GM18498 (cell line): ENCODE data around the gene KIAA0586.
"Not testable (repeated sequence)": the region's sequence is repeated elsewhere in the genome, so short reads cannot be mapped to it uniquely, and the experiment has no call there.

Experiments
- ATAC-seq: cut with Tn5 transposase; IDR thresholded peaks from one replicate; pipeline ENCODE4 v1.9.1; 2021; ENCODE audit warnings: mild to moderate bottlenecking, moderate library complexity; ENCODE audit not compliant: unreplicated experiment

Gene KIAA0586

DNA sequence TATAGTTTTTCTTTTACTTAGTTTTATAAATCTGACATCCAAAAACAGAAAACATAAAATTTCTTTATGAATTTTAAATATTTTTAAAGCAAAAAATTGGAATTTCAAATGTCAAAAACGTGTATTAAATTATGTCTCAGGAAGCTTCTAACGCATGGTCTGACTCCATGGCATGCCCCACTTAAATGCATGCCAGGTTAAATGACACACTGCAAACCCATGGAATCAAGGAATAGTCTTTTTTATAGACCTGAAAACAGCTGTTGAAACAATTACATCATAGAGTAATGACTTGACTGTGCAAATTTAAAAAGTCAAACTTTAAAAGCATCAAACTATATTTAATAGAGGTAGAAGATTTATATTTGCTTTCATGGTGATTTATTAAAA is 114.1 kb downstream of the KIAA0586 start:
- ATAC-seq, result no peak

DNA sequence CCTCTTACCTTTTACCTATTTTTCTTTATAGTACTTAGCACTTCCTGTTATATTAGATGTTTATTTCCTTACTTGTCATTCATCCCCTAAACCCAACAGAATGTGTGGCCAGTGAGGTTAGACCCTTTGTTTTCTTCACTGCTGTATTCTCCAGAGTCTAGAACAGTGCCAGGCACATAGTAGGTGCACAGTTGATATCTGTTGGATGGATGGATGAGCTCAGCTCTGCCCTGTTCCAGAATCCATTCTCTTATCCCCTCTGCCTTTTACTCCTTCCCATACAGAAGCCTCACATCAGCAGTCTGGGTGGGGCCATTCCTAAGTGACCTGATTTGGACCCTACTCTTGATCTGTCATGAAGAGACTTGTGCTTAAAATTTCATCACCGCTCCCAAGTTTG is 115.7 kb downstream of the KIAA0586 start:
- ATAC-seq, result no peak

DNA sequence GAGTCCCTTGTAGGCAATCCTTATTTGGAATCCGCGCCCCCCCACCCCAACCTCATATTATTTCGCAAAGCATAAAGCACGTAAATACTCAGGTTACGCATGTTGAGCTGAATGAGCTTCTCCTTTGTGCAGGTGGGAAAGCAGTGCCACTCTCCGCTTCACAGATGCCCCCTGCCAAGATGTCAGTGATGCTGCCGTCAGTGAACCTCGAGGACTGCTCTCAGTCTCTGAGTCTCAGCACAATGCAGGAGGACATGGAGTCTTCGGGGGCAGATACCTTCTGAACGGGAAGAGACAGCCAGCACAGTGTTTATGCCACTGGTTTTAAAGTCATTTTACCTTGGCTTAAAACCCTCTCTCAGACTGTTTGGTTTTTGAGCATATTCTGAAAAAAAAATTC is 120.1 kb downstream of the KIAA0586 start:
- ATAC-seq, result no peak

DNA sequence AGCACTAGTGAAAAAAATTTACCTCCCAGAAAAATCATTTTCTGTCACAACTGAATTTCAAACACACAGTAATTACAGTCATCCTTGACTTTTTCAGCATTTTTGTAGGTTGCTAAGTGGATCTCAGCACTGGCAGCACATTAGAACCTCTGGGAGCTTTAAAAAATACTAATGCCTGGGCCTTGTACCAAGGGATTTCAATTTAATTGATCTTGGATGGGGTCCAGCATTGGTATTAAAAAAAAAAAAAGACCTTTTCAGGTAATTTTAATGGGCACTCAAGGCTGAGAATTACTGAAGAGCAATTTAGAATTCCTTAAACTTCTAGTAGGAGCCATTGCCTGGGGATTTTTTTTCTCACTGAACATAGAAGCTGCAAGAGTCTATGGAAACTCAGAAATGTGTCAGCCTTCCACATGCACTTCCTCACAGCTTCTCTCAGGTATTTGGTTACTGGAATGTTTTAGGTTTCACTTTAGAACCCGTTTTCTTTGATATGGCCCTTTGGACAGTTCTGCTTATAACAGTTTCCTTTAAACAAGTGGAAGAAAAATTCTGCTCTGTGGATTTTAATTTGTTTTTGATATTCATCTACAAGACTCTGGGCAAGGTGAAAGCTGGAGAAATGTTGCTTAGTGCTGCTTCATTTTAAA is 121.7 kb downstream of the KIAA0586 start:
- no peak for ATAC-seq

DNA sequence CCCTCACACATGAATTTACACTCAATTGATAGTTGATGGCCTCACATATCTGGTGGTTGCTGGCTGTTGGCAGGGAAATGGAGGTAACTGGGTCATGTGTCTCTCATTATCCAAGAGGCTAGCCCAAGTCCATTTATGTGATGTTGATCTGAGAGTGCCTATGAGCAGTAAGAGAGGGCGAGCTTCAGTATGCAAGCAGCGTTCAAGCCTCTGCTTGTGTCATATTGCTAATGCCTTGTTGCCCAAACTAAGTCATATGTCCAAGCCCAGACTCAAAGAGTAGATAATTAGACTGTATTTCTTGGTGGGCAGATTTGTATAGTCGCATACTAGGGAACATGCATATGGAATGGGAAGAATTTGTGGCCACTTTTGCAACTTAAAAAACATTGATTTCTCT is 126.4 kb downstream of the KIAA0586 start:
- no peak for ATAC-seq

DNA sequence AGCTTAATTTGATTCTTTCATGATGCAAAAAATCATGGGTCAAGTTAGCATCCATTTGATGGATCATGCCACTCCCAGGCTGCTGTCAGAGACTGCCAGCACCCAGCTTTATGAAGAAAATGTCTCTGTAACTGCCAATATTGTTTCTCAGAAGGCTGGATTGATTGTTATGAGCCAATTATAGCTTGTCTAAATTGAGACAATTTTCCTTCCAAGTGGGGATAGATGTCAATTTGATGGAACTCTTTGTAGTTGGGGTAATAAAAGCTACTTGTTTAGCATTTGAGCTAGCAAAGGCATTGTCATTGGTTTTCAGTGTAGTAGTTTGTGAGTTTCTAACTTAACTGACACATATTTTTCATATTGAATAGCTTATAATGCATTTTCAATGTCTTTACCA is 128.1 kb downstream of the KIAA0586 start:
- ATAC-seq, result no peak

DNA sequence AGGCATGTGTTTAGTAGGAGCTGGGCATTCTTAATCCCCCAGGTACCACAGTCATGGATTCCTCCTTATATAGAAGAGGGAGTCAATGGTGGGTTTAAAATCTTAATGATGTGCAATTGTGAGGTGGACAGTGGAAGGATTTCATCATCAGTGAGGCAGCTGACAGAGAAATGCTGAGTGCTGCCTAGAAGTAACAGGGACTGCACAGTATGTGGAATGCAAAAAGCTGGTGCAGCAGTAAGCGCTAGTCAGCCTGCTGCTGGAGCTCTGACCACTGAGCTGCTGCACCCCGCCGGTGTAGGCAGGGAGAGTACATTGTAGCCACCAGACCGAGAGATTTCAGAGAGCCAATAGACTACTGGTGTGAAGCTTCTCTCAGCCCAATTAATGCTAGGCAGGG is 129.7 kb downstream of the KIAA0586 start:
- no peak for ATAC-seq

DNA sequence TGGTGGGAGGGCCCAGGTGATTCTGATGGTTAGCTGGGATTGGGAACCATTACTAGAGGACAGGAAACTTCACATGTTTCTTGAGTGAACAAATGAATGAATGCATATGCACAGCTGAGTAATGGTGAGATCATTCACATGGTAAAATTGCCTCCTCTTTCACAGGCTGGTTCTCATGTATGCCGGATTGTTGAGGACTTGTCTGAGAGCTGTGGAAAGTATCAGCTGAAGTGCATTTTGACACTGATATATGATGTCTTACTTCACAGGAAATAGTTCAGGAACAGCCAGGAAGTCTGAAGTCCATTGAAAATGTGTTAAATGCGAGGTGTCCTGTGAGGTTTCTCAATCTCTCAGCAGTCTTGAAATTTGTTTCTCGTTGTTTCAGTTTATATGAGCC is 132.7 kb downstream of the KIAA0586 start:
- no peak for ATAC-seq

DNA sequence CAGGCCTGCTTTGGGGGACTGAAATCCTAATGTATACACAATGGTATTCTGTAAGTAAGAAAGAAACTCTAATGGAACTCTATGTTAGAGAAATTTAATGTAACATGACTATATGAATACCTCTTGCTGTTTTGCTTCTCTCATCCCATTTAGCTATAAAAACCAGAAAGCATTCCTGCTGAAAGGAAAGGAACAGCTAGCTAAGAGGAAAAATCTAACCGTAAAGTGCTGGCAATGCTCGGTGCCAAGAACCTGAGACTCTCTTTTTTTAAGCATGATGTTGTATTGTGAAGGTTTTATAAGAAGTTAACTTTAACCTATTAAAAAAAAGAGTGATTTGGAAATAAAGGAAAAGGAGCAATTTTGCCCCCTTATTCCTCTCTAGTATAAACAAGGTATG is 134.6 kb downstream of the KIAA0586 start:
- ATAC-seq, result no peak

DNA sequence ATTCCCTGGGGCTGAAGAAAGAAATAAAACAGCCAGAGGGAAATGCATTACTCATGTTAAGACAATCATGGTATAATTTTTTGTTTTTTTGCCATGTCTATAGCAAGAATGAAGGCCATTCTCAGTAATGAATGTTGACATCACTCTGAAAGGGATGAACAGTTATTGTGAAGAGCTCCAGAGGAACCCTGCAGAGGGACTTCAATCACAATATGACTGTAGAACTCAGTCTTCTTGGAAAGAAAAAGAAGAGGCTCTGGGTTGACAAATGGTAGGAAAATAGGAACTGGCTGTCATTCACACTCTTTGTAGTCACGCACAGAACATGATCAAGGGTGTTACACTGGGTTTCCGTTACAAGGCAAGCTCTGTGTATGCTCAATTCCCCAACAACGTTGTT is 136.5 kb downstream of the KIAA0586 start:
- ATAC-seq, result no peak

DNA sequence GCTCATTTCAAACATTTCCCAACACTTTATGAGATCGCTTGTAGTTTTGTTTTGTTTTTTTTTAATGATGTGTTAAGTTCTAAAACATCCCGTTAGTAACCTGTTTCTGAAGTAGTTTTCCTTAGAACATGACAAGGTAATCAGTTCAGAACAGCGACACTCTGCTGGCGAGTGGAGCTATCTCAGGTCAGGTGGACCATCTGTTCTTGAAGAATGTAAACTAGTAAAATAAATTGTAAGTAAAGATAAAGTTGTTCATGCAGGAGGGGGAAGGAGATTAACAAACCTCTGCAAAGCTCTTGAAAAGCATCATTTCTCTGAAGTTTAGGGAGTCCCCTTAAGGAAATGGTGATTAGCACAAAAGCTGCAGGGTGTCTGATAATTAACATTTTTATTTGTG is 138.3 kb downstream of the KIAA0586 start:
- ATAC-seq, result no peak

DNA sequence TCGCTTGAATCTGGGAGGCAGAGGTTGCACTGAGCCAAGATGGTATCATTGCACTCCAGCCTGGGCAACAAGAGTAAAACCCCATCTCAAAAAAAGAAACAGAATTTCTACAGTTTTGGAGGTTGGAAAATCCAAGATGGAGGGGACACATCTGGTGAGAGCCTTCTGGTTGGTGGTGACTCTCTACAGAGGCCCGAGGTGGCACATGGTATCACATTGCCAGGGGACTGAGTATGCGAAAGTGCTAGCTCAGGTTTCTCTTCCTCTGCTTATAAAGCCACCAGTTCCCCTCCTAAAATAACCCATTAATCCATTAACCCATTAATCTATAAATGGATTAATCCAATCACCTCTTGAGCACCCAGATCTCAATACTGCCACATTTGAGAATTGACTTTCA is 139.5 kb downstream of the KIAA0586 start:
- ATAC-seq, result no peak

DNA sequence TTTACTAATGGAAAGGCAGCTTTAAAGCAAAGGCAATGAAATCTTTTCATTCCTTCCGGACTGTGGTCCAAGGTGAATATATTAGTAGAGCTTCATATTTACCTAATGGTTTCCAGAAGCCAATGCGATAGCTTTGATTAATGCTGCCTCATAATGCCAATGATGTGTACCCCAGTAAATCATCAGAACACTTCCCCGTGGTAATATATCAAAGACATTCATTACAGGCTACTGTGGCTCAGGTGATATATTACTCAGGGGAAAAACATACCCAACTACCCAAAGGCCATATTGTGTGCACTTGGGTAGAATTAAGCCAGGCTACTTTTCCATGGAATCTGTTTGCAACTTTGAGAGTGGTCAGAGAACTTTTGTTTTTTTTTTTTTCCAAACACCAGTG is 140.8 kb downstream of the KIAA0586 start:
- no peak for ATAC-seq

DNA sequence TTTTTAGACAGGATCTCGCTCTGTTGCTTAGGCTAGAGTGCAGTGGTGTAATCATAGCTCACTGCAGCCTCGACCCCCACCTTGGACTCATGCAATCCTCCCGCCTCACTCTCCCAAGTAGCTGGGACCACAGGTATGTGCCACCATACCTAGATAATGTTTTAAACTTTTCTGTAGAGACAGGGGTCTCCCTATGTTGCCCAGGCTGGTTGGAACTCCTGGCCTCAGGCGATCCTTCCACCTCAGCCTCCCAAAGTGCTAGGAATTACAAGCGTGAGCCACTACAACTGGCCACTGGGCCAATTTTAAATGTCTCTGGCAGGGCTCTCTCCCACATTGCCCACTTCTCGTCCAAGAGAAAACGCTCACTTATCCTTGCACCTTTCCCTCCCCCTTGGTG is 143.7 kb downstream of the KIAA0586 start:
- ATAC-seq, result no peak

DNA sequence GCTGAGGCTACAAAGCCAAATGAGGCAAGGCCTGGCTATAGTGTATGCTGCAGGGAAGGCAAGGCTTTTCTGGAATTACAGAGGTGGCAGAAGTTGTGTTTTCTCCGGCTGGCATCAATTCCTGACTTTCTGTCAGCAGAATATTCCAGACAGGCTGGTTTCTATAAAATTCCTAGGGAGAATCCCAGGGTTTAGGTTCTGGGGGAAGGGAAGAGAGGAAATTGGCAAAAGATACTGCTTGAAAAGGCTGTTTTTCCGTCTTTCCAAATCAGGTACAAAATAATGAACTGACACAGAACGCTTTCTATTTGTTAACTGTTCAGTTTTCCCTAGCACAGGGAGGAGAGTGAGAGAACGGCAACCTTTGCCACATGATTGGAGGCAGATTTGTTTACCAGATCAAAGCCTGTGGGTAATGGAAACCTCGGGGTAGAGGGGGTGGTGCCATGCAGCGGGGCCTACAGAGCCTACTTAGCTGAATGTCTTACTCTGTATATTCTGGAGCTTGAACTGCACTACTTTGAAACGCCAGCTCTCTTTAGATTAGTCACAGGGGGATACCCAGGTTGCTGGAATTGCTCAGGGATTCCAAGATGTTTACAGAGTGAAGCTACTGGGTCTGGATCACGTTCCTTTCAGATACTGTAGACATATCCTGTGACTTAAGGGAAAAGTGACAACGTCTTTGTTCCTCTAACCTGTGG is 144.4 kb downstream of the KIAA0586 start:
- ATAC-seq, result no peak

DNA sequence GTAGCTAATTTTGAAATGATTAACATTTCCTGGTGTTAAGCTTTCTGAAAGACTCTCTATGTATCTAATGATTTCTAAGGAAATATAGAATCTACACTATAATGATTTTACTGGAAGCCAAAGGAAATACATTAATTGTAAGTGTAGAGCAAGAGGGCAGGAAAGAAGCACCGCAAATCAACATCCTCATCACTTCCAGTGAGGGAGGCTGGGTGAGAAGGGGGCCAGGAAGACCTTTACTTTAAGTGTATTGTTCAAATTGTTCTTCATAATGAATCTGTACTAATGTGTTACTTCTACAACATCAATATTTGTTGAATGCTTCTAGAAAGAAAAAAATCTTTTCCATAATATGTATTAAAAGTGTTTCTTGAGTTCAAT is 144.9 kb downstream of the KIAA0586 start:
- no peak for ATAC-seq

DNA sequence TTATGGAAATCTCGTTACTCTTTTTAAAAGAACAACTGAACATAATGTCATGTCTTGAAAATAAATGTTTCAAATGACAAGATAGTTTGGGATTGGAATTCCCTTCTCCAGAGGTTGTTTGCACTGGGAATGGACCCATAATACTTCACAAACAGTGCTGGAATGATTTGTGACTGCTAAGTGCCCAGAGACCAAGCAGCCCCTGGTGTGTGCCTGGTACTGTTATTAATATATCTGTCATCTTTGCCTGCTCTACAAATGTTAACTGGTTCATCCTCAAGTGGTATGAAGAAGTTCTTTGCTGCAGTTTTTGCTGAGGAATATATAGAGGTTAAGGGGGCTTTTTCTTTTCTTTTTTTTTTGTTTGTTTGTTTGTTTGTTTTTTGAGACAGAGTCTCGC is 145.3 kb downstream of the KIAA0586 start:
- no peak for ATAC-seq

DNA sequence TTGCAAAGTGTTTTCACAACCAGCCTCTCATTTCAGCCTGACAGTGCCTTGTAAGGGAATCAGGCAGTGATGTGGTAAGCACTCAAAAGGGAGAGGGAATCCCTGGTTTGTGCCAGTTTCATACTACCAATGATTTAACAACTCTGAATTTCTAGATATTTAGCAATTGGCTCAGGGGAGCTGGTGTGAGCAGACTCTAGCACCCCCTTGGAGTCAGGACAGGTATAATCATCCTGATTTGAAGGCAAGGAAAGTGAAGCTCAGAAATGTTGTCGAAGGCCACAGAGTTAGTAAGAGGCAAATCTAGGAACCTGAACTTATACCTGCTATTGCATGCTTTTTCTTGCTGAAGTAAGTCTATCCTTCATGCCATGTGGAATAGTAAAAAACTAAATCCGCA is 147.1 kb downstream of the KIAA0586 start:
- no peak for ATAC-seq

DNA sequence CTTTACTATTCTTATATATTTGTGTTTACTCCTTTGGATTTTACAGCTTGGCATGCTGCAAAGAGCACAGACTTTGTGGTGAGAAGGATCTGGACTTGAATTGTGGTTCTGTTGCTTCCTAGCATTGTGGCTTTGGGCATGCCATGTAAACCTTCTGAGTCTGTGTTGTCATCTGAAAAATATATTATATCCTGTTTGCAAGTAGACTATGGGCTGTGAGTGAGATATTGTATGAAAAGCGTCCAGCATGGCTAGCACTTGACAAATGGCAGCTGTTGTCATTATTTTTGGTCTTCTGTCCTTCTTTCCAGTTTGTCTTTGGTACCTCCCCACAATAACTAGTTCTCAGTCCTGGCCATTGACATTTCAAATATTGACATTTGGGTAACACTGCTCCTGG is 148.4 kb downstream of the KIAA0586 start:
- ATAC-seq, result no peak

DNA sequence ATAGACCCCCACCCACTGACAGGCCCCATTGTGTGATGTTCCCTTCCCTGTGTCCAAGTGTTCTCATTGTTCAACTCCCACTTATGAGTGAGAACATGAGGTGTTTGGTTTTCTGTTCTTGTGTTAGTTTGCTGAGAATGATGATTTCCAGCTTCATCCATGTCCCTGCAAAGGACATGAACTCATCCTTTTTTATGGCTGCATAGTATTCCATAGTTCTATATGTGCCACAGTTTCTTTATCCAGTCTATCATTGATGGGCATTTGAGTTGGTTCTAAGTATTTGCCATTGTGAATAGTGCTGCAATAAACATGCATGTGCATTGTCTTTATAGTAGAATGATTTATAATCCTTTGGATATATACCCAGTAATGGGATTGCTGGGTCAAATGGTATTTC is 152.5 kb downstream of the KIAA0586 start:
- ATAC-seq, result not testable (repeated sequence)

DNA sequence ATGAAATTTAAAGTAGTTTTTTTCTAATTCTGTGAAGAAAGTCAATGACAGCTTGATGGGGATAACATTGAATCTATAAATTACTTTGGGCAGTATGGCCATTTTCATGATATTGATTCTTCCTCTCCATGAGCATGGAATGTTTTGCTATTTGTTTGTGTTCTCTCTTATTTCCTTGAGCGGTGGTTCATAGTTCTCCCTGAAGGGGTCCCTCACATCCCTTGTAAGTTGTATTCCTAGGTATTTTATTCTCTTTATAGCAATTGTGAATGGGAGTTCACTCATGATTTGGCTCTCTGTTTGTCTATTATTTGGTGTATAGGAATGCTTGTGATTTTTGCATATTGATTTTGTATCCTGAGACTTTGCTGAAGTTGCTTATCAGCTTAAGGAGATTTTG is 153.9 kb downstream of the KIAA0586 start:
- ATAC-seq, result not testable (repeated sequence)

DNA sequence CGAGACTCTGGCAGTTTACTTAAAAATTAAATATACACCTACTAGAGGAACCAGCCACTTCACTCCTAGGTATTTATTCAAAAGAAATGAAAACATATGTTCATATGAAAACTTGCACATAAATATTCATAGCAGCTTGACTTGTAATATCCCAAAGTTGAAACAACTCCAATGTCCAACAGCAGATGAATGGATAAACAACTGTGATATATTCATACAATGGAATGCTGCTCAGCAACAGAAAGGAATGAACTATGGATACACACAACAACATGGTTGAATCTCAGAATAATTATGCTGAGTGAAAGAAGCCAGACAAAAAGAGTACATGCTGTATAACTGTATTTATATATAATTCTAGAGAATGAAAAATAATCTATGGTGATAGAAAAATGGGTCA is 156.9 kb downstream of the KIAA0586 start:
- no peak for ATAC-seq

DNA sequence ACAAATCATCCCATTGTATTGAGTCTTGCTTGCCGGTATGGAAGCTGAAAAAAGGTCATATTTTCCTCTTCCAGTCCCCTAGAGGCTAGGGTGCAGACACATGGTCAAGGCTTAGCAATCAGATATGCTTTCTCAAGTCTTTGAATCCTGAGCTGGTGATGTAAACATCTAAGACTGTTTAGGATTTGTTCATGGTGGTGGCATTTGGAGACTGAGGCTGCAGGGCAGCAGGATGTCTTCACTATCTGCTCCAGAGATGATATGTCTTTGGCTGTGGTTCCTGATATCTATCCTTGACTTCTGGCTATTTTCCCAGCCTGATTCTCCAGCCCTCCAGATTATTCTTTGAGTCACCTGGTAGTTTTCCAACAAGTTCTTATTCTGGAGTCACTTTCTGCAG is 159.8 kb downstream of the KIAA0586 start:
- no peak for ATAC-seq
